HL-60 (cell line): ENCODE results near the gene FGF13.

Source experiments
- DNase-seq, 2 experiments: peaks; one replicate each; pipeline ENCODE4 v3.0.0-alpha.2; 2010 to 2020; ENCODE audit warnings: low read depth in 1 of 2, low spot score in 1 of 2
- H3K27ac ChIP-seq: fragments of 250-450 bp; sonication (Bioruptor Pico); replicated peaks from 2 replicates; pipeline ENCODE4 v1.5.1; 2020; ENCODE audit warnings: mild to moderate bottlenecking, moderate library complexity
- H3K27me3 ChIP-seq: fragments of 250-450 bp; sonication (Bioruptor Pico); 2 replicates; pipeline ENCODE4 v1.5.1; 2021; ENCODE audit warnings: mild to moderate bottlenecking, moderate library complexity; ENCODE audit not compliant: insufficient read depth, poor library complexity, severe bottlenecking
- H3K4me3 ChIP-seq: replicated peaks from 2 replicates; pipeline ENCODE4 v1.5.1; 2011; ENCODE audit warnings: mild to moderate bottlenecking, control low read depth, low read length; ENCODE audit not compliant: insufficient read depth
- CTCF ChIP-seq: IDR thresholded peaks from one replicate; pipeline ENCODE4 v1.5.1; 2011; ENCODE audit warnings: low read length, control low read depth, inconsistent platforms; ENCODE audit not compliant: insufficient read depth
- GABPA ChIP-seq: IDR thresholded peaks from 2 replicates; pipeline ENCODE4 v1.6.1; 2012; ENCODE audit warnings: low read depth
- POLR2AphosphoS5 ChIP-seq: IDR thresholded peaks from 2 replicates; pipeline ENCODE4 v1.6.1; 2012; ENCODE audit warnings: low read depth
- REST ChIP-seq: IDR thresholded peaks from 2 replicates; pipeline ENCODE4 v1.6.1; 2012; ENCODE audit warnings: low read depth; ENCODE audit not compliant: insufficient replicate concordance
- SPI1 ChIP-seq: IDR thresholded peaks from 2 replicates; pipeline ENCODE4 v1.6.1; 2012; ENCODE audit warnings: low read depth, mild to moderate bottlenecking, borderline replicate concordance

FGF13 gene

GRCh38 chrX:138754861-138755260 is 43.3 kb upstream of the FGF13 start:
- H3K27me3 ChIP-seq, result no peaks in the 10 kb centered on the region
- H3K4me3 ChIP-seq, result no peak overlapping the region
- no peak overlapping the region for H3K27ac ChIP-seq
- no peak for DNase-seq
- no peak for TF ChIP-seq CTCF
- TF ChIP-seq GABPA, result no peak
- no peak for TF ChIP-seq REST
- no peak for TF ChIP-seq POLR2AphosphoS5
- TF ChIP-seq SPI1, result no peak

- TF ChIP-seq SPI1, result no peak
- no peak overlapping the region for H3K4me3 ChIP-seq
- no peak overlapping the region for H3K27ac ChIP-seq
- no peaks in the 10 kb centered on the region for H3K27me3 ChIP-seq
- peak in 1 of 2 experiments; percentile 7 for DNase-seq
These were observed 37.0 kb upstream of the FGF13 start for GRCh38 chrX:138748480-138748879.

- TF ChIP-seq CTCF (peak; percentile 9), REST (no peak), SPI1 (peak; percentile 44; the same call in 1 of the 2 replicates)
- H3K27me3 ChIP-seq, result no peaks in the 10 kb centered on the region
- H3K27ac ChIP-seq, result no peak overlapping the region
- peak; percentile 32 to 34 for DNase-seq
- H3K4me3 ChIP-seq, result no peak overlapping the region
These were observed 33.7 kb upstream of the FGF13 start for GRCh38 chrX:138745196-138745595.

- Histone ChIP-seq H3K27ac (no peak overlapping the region), H3K4me3 (no peak overlapping the region), H3K27me3 (no peaks in the 10 kb centered on the region)
- TF ChIP-seq POLR2AphosphoS5 (no peak), GABPA (no peak), SPI1 (no peak), CTCF (no peak), REST (no peak)
- DNase-seq, result no peak
These were observed 30.7 kb upstream of the FGF13 start for GRCh38 chrX:138742217-138742616.
